ENCODE data around the gene PPTC7.

DNA sequence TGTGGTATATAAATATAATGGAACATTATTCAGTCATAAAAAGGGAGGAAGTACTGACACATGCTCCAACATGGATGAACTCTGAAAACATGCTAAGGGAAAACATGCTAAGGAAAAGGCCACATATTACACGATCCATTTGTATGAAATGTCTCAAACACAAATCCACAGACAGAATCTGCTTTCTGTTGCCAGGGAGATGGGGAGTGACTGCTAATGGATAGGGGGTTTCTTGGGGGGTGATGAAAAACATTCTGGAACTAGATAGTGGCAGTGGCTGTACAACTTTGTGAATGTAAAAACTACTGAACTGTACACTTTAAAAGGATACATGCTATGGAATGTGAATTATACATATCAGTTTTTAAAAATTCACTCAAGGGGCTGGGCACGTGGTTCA is 6.6 kb downstream of the PPTC7 start:
- TF ChIP-seq SP1 (IDR thresholded peaks at IDR 0.05) (no peak), FOXK2 (IDR thresholded peaks at IDR 0.05) (no peak), FOXM1 (IDR thresholded peaks at IDR 0.05; ENCODE audit: borderline replicate concordance) (no peak), PKNOX1 (IDR thresholded peaks at IDR 0.05) (no peak), ZNF384 (IDR thresholded peaks at IDR 0.05) (no peak), FOXA1 (IDR thresholded peaks at IDR 0.05) (no peak), TARDBP (IDR thresholded peaks at IDR 0.05) (no peak), BHLHE40 (IDR thresholded peaks at IDR 0.05; ENCODE audit: borderline replicate concordance) (no peak), SUZ12 (IDR thresholded peaks at IDR 0.05) (no peak), ELF4 (IDR thresholded peaks at IDR 0.05) (no peak), ARNT (IDR thresholded peaks at IDR 0.05) (no peak), L3MBTL2 (conservative IDR thresholded peaks at IDR 0.05) (no peak)

Data from HEK293T (cell line).